ENCODE results near the gene CETN1.

Gene CETN1

GRCh38 chr18:577643-578375, 2.4 kb upstream of the CETN1 start:
- DNase-seq, result no peak

DNA sequence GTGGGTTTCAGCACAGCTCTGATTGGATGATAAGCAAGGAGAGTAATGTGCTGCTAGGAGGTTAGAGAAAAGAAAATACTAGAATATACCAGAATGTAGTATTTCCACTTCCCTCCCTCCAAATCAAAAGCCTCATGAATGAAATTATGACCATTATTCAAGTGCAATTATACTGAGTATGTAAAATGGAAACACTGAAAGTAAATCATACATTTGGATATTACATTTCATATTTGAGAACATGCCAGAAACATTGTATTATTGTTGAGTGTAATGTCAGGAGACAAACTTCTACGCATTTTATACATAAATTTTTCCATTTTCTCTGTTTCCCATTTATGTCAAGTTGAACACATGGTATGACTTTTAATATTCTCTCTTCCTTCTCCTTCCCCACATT, 942 bp upstream of the CETN1 start:
- no peak for DNase-seq

- DNase-seq, result no peak
These were observed 916 bp downstream of the CETN1 start for GRCh38 chr18:581096-581495.

- DNase-seq, result no peak
These were observed 2.3 kb downstream of the CETN1 start for GRCh38 chr18:582465-582864.

DNA sequence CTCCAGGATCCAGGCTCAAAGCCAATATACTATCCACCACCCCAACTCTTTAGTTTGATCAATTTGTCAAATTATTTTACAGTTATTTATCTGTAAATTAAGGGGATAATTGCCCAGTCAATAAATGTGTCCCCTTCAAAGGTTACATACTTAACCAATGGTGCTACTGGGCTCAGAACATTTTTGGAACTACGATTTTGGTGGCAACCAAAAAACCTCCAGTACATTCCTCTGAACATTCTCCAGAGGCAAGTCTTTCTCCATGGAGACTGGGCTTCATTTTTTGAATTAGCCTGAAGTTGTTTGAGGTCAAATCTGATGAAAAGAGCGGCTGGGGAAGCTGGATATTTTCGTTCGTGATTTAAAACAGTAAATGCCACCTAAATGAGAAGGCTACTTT, 14.9 kb downstream of the CETN1 start:
- no peak for DNase-seq

DNA sequence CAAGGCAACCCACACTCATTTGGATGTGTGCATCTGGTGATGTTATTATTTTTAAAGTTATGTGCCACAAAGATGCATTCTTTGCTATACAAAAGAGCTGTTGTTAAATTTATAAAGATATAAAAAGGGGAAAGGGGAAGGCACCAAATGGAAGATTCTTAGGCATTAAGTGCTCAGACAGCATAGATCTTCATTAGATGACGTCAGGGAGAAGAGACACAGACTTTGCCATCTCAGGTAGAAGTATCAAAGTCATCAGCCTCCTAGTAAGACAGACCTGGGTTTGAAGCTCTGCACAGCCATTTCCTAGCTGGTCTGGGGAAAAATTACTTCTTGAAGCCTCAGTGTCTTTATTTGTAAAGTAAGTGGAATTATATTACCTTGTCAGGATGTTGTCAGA, 15.4 kb downstream of the CETN1 start:
- DNase-seq, result no peak

DNA sequence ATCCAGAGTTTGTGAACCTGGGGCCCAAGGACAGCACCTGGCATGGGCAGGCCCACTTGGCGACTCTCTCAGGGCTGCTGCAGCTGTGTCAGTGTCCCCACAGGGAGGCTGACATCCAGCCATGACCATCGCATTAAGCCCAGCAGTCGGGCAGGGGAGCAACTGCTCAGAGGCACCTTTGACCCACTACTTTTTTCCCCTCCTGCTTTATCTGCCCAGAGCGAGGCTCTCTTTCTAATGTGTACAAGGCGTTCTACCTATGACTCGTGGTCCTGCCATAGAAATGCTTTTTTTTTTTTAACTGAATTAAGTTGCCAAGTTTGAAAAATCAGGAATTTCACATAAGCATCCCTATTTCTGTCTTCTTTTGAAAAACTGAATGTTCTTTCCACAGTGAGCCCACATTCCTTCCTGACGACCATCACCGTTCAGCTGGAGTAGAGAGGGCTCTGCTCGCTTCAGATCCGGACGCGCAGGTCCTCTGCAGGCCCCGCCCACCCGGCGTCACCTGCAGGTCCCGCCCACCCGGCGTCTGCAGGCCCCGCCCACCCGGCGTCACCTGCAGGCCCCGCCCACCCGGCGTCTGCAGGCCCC, 16.2 kb downstream of the CETN1 start:
- no peak for DNase-seq

DNA sequence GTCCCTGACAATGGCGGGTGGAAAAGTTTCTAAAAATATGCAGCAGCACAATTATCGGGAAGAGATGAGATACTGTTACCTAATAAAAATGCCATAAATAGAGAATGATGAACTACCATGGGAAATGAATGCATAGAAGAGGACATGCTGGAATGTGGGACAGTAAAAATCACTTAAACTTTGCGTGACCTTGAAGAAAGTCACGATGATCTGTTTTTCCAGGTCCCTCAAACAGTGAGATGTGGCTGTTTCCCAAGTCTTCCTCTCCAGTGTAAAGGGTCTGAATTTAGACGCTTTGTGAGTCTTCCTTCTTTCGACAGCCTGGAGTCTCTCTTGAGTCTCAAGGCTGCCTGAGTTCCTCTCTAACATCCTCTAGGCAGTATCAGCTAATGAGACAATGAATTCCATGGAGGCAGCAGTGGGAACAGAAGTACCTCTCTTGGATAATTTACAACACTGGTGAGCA, 18.0 kb downstream of the CETN1 start:
- no peak for DNase-seq

DNA sequence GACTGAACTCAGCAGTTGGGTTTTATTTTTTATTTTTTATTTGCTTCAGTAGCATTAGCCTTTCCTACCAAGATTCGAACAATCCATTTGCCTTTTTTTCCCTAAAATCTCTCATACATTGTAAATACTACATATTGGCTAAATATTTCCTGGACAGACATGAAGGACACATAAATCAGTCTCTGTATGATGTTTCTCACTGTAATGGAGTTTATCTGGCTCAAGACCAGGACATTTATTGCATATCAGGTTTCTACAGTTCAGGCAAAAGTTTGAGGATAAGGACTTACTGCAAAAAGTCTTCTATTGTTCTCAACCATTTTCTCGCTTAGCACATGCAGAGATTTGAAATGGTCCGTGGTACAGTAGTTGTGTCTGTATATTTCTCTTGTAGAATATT, 19.9 kb downstream of the CETN1 start:
- no peak for DNase-seq

DNA sequence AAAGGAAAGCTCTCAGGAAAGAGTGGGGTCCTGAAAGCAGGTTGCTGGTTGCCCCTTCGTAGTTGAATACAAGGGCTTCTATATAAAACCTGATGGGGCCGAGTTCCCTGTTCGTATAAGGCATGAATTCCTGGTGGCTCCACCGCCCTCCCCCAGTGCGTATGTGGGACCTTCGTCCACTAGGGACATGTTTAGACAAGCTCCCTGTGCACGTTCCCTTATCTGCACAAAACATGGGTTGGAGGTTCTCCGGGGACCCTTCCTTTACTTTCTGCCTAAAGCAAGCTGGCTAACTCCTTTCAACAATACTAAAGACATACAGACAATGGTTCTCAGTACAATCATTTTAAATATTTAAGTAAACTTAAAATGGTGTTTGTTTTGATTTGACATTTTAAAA, 24.6 kb downstream of the CETN1 start:
- DNase-seq, result no peak

DNA sequence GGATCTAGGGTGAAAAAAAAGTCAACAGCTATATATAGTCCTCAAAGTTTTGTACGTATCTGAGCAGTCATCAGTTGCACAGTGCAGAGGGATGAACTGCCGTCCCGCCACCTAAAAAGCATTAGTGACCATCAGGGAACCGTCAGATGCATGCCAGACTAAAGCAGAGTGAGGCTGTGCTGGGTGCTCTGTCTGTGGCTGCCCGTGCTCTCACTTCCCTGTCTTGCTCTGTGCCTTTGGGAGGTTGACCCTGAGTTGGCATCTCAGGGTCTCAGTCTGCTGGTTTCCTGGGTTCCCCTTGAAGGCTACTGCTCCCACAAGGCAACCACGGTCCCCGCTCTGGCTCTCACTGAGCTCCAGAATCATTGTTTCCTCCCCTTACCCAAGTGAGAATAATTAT, 27.8 kb downstream of the CETN1 start:
- no peak for DNase-seq

DNA sequence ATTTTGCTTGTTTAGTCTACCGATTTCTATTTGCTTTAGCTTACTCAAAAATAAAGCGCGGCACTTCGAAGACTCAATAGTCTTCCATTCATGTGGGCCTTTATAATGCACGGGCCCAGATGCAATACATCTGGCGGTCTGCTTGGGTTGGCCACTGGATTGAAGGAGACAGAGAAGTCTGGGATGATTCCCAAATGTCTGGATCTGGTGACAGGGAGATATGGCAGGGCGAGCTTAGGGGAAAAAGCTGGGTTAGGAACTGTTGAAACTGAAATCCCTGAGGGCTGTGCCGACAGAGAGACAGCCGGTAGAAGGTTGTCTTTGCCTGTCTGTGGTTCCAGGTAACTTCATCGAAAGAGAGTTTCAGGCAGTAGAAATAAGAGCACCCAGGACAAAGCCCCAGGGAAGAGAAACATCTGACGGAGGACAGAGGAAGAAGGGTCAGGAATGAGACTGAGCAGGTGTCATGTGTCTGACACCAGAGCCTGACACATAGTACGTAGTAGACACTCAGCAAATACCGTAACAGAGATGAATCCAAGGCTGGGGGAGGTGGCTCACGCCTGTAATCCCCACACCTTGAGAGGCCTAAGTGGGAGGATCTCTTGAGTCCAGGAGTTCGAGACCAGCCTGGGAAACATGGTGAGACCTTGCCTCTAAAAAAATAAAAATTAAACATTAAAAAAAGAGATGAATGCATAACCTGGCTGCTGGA, 30.2 kb downstream of the CETN1 start:
- DNase-seq, result no peak

- no peak for DNase-seq
These were observed 32.0 kb downstream of the CETN1 start for GRCh38 chr18:612156-612555.

- no peak for DNase-seq
These were observed 34.0 kb downstream of the CETN1 start for GRCh38 chr18:614193-614592.

DNA sequence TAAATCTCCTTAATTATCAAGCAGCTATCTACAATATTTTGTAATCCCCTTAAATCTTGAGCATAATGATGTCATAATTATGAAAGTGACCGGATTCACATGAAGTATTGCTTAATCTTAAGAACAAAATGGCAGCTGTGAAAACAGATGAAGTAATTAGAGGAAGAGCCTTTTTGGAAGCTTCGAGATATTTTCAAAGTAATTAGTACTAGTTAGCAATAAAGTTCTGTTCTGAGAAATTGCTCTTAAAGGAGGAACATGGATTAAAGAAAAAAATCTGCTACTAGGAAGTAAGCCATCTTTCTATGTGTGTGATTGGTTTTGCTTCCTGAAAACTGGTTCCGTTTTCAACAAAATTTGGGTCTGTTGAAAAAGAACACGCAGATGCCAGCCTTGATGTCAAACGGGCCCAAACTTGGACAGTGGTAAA, 34.9 kb downstream of the CETN1 start:
- no peak for DNase-seq

DNA sequence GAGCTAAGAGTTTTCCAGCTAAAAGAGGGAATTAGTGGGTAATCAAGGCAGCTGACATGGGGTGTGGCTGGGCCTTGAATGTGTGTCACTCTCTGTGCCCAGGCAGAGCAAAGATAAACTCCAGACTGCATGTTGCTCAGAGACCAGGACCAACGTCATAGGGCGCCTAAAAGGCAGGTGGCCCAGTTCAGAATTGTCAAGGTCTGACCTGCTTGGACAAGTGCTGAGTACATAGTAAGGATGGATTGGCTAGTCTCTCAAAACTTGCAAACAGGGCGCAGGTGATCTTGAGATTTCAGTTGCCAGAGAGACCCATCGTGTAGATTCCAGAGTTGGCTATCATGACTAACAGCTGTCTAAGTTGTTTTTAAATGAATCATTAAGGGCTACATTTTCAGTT, 35.6 kb downstream of the CETN1 start:
- no peak for DNase-seq

DNA sequence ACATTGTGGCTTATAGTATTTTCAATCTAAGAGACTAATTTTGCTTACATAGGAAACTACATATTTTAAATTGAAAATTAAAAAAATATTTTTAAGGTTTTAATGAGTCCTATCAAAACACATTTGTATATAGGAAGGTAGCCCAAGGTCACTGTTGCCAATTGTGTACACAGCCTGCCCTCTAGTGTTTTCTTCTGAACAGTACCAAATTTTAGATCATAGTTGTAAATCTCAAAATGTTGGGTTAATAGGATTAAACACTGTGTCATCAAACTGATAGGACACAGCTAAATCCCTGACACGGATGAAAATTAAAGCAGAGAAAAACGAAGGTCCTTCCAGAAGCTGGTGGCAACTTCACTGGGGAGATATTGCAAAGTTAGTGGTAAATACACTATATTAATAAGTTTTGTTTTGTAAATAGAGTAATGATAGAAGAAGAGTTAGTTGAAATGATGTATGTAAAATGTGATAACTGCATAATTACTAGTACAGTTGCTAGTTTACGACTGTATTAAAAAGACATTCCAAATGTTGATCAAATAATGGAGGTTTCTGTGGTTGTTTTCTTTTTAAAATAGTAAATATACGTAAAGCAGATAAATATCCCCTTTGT, 36.3 kb downstream of the CETN1 start:
- DNase-seq, result no peak

DNA sequence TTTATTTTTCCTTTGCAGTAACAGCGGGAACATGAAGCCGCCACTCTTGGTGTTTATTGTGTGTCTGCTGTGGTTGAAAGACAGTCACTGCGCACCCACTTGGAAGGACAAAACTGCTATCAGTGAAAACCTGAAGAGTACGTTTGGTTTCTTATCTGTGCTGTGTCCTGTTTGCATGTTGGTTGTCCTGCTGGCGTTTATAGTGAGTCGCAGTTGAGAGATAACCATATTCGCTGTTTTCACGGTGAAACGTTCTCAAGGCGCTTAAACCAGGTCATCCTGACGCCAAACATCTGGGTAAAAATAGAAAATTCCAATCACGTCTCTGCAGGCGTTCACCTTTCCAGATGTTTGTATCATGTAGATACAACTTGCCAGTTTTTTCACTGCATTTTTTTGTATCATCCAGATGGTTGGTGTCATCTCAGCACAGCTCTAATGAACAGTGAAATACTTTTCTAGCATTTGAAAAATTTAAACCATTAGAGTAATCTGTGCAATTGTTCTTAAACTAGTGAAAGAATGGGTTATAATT, 37.9 kb downstream of the CETN1 start:
- DNase-seq, result no peak

- no peak for DNase-seq
These were observed 38.4 kb downstream of the CETN1 start for GRCh38 chr18:618618-619017.

DNA sequence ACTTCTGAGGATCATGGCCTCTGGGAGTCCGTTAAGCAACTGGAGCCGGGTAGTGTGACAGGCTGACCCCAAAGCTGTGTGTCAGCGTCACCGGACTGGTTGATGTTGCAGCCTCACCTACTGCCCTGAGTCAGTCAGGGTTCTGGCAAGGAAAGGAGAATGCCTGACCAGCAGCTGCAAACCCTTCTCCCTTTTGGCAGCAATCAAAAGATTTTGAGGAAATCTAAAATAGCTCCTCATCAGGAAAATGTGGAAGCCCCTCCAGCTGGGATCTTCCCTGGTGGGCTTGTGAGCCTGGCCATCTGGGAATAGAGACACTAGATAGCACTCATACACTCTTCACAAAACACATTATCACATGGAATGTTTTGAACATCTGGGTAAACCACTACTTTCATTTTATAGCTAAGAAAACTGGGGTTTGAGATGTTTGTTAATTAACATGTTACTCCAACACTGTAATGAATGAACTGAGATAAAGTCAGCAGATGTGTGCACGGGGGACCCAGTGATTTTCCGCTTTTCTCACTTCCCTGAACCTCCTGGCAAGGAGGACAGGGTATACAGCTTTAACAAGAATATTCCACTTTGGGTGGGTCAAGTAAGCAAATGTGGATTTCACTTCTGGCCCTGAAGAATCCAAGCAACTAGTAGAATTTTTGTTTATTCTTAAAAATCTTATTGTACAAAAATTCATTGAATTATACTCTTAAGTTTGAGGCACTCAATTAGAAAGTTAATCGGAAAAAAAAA, 41.3 kb downstream of the CETN1 start:
- DNase-seq, result no peak

- DNase-seq, result no peak
These were observed 42.1 kb downstream of the CETN1 start for GRCh38 chr18:622289-622688.

- DNase-seq, result peak; percentile 50
These were observed 43.8 kb downstream of the CETN1 start for GRCh38 chr18:623761-624620.
